Measurements from ENCODE around the gene QDPR. TPM values are rescaled to one million over a fixed set of nuclear protein-coding genes. Genes with fewer than 3 reads are reported as not detected.

Gene QDPR
- total and polyA plus RNA-seq, 12 donors, result 21.6 to 68.4 (median 54.9) TPM

GRCh38 chr4:17517664-17518063 is 5.8 kb upstream of the QDPR start:
- intact Hi-C loops (cut with DNase I), result no loop called here
- no peaks in the 10 kb centered on the region for H3K9me3 ChIP-seq
- H3K36me3 ChIP-seq, result no peaks in the 10 kb centered on the region
- no peak for TF ChIP-seq CTCF (IDR thresholded peaks at IDR 0.05)
- H3K27ac ChIP-seq, result no peak overlapping the region
- H3K4me1 ChIP-seq, result peaks cover 0 to 5% (median 1%) of the 10 kb centered on the region in 9 donors
- no peak for ATAC-seq
- H3K27me3 ChIP-seq, result peaks cover 0 to 40% (median 6%) of the 10 kb centered on the region in 7 donors
- DNase-seq, result no peak
- 40 to 51% methylated on average over 5 of the region's 5 CpGs for WGBS, 2 donors
- H3K4me3 ChIP-seq, result no peak overlapping the region

DNA sequence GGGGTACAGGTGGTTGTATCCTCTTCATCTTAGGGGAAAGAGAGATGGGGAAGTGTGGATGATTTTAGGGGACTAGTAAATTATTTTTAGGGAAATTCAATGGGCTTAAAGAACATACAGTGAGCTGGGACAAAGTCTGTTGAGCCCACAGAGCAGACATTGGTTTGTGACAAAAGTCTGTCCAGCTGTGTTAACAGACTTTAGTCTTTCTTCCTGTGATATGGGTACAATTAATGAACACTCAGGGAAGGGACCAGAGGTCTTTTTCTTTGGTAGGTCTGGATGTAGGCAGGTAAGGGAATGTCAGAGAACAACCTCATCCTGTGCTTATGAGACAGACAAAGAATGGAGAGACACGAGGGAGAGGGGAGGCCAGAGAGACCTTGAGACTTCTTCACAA is 5.1 kb upstream of the QDPR start:
- DNase-seq (no peak), ATAC-seq (no peak)
- 34 to 49% methylated on average over 1 of the region's 1 CpG for WGBS, 2 donors
- Histone ChIP-seq H3K36me3 (no peaks in the 10 kb centered on the region), H3K4me3 (no peak overlapping the region), H3K27me3 (peaks cover 0 to 40% (median 6%) of the 10 kb centered on the region in 7 donors), H3K4me1 (peaks cover 0 to 10% (median 6%) of the 10 kb centered on the region in 9 donors), H3K9me3 (no peaks in the 10 kb centered on the region), H3K27ac (no peak overlapping the region)
- intact Hi-C loops (cut with DNase I), result no loop called here
- TF ChIP-seq CTCF (IDR thresholded peaks at IDR 0.05), result no peak

DNA sequence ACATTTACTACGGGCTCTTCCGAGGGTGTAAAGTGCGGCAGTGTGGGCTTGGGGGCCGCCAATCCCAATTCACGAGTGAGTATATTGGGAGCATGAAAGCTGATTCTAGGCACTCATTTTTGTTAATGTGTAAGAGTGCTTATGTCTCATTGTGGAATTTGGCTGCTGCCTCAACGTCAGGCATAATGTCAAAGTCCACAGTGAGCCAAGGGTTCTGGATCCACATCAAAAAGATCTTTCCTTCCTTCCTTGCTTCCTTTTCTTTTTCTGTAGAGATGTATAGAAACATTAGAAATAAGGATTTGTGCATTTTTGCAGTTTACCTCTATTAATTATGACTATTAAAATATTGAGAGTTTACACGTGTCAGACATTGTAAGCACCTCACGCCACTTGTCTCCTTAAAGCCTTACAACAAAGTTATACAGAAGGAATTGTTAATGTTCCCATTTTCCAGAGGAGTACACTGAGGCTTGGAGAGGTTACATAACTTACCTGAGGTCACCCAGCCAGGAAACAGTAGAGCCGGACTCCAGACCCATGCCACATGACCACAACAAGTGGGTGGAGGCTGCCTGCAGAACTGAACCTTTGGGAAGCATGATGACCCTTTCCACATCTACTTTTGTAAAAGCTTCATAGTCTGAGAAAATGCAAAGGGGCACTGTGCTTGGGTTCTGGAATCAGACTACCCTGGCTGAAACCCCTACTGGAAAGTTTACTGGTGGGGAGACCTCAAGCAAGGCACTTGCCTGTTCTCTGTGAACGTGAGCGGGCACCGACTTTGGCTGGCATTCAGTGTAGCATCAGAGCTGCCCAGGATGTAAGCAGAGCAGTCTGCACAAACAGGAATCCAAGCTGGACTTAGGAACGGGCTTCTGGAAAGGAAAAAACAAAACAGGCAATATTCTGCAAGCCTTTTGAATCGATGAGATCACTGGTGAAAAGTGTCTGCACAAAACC is 3.8 kb upstream of the QDPR start:
- no peak for TF ChIP-seq CTCF (IDR thresholded peaks at IDR 0.05)
- 75% methylated on average over 14 of the region's 14 CpGs for WGBS, 2 donors
- H3K27me3 ChIP-seq, result peaks cover 0 to 40% (median 6%) of the 10 kb centered on the region in 7 donors
- no peak for ATAC-seq
- peaks cover 0 to 19% (median 11%) of the 10 kb centered on the region in 9 donors for H3K4me1 ChIP-seq
- no peaks in the 10 kb centered on the region for H3K9me3 ChIP-seq
- H3K4me3 ChIP-seq, result no peak overlapping the region
- no peaks in the 10 kb centered on the region for H3K36me3 ChIP-seq
- intact Hi-C loops (cut with DNase I), result no loop called here
- H3K27ac ChIP-seq, result no peak overlapping the region
- DNase-seq, result no peak

GRCh38 chr4:17514865-17515264 is 3.0 kb upstream of the QDPR start, which contains the start of gene CLRN2:
Gene CLRN2 (plus strand): TSS chr4:17515165. CDS start chr4:17515267, 102 bp downstream.
- H3K9me3 ChIP-seq, result no peaks in the 10 kb centered on the region
- intact Hi-C loops (cut with DNase I), result loop anchor here in 2 of 10 donors (5.0 kb wide), 2 partner anchors 32 to 62 kb away; partner anchors contain the start of gene LAP3 (in 1 of the 2)
- ATAC-seq, result no peak

More at GRCh38 chr4:17514865-17515264, 3.0 kb upstream of the QDPR start, which contains the start of gene CLRN2:
- H3K27ac ChIP-seq, result no peak within 1 kb of the TSS
- no peaks in the 10 kb centered on the region for H3K36me3 ChIP-seq
- no peak for TF ChIP-seq CTCF (IDR thresholded peaks at IDR 0.05)
- 92 to 93% methylated on average over 9 of the region's 9 CpGs for WGBS, 2 donors
- no peak within 1 kb of the TSS for H3K4me3 ChIP-seq
- peaks cover 0 to 27% (median 19%) of the 10 kb centered on the region in 9 donors for H3K4me1 ChIP-seq
- DNase-seq, result no peak
- peaks cover 0 to 40% (median 6%) of the 10 kb centered on the region in 7 donors for H3K27me3 ChIP-seq

Data from heart right ventricle (tissue), 16 donors.